ES-I3 (cell line): ENCODE results near the gene ORAI3.
A peak's percentile ranks its signal among the peaks of the same experiment; 100 is the strongest.

ENCODE experiments used
- H3K36me3 ChIP-seq: 2 replicates; pipeline ENCODE4 v1.6.1; 2013; ENCODE audit warnings: mild to moderate bottlenecking, low read length, control low read depth, moderate library complexity; ENCODE audit not compliant: insufficient read depth
- H3K4me1 ChIP-seq: 2 replicates; pipeline ENCODE4 v1.6.1; 2013; ENCODE audit warnings: mild to moderate bottlenecking, control low read depth, low read length; ENCODE audit not compliant: insufficient read depth
- H3K9ac ChIP-seq: 2 replicates; pipeline ENCODE4 v1.6.1; 2013; ENCODE audit warnings: low read depth, mild to moderate bottlenecking, low read length, moderate library complexity
- H3K9me3 ChIP-seq: 2 replicates; pipeline ENCODE4 v1.6.1; 2013; ENCODE audit warnings: mild to moderate bottlenecking, low read length, moderate library complexity; ENCODE audit not compliant: control insufficient read depth, insufficient read depth

Gene ORAI3

GRCh38 chr16:30992931-30993816 lies 44.3 kb downstream of the ORAI3 start:
- peaks cover 4% of the 10 kb centered on the region; the same call in 1 of the 2 replicates for H3K4me1 ChIP-seq

GRCh38 chr16:30995927-30996323 lies 47.1 kb downstream of the ORAI3 start:
- Histone ChIP-seq H3K9ac (peak overlapping the region; percentile 70; the same call in 1 of the 2 replicates), H3K36me3 (no peaks in the 10 kb centered on the region), H3K9me3 (no peaks in the 10 kb centered on the region), H3K4me1 (peaks cover 18% of the 10 kb centered on the region; the same call in 1 of the 2 replicates)

More at GRCh38 chr16:30992931-30993816, 44.3 kb downstream of the ORAI3 start:
- Histone ChIP-seq H3K36me3 (no peaks in the 10 kb centered on the region), H3K9ac (no peak overlapping the region), H3K9me3 (no peaks in the 10 kb centered on the region)

- H3K9ac ChIP-seq, result peak overlapping the region; percentile 70
- no peaks in the 10 kb centered on the region for H3K9me3 ChIP-seq
- H3K4me1 ChIP-seq, result peaks cover 18% of the 10 kb centered on the region; the same call in 1 of the 2 replicates
These were observed 47.6 kb downstream of the ORAI3 start for GRCh38 chr16:30996324-30996984.

GRCh38 chr16:30996985-30997724 lies 48.3 kb downstream of the ORAI3 start:
- Histone ChIP-seq H3K36me3 (no peaks in the 10 kb centered on the region), H3K9ac (peak overlapping the region; percentile 70), H3K9me3 (no peaks in the 10 kb centered on the region), H3K4me1 (peaks cover 18% of the 10 kb centered on the region; the same call in 1 of the 2 replicates)

More at GRCh38 chr16:30996324-30996984, 47.6 kb downstream of the ORAI3 start:
- H3K36me3 ChIP-seq, result no peaks in the 10 kb centered on the region

GRCh38 chr16:30997725-30998711 lies 49.1 kb downstream of the ORAI3 start:
- H3K9ac ChIP-seq, result peak overlapping the region; percentile 52
- no peaks in the 10 kb centered on the region for H3K9me3 ChIP-seq
- peaks cover 18% of the 10 kb centered on the region; the same call in 1 of the 2 replicates for H3K4me1 ChIP-seq
- H3K36me3 ChIP-seq, result no peaks in the 10 kb centered on the region

- no peaks in the 10 kb centered on the region for H3K36me3 ChIP-seq
- H3K9ac ChIP-seq, result no peak overlapping the region
- H3K9me3 ChIP-seq, result no peaks in the 10 kb centered on the region
- peaks cover 18% of the 10 kb centered on the region; the same call in 1 of the 2 replicates for H3K4me1 ChIP-seq
These were observed 50.2 kb downstream of the ORAI3 start for GRCh38 chr16:30998852-30999761.

GRCh38 chr16:31000671-31001382 lies 52.0 kb downstream of the ORAI3 start:
- Histone ChIP-seq H3K36me3 (no peaks in the 10 kb centered on the region), H3K4me1 (peaks cover 19% of the 10 kb centered on the region; the same call in 1 of the 2 replicates), H3K9ac (no peak overlapping the region), H3K9me3 (no peaks in the 10 kb centered on the region)

GRCh38 chr16:31001507-31002249 lies 52.8 kb downstream of the ORAI3 start:
- no peaks in the 10 kb centered on the region for H3K36me3 ChIP-seq
- peaks cover 26% of the 10 kb centered on the region; the same call in 1 of the 2 replicates for H3K4me1 ChIP-seq
- no peak overlapping the region for H3K9ac ChIP-seq
- H3K9me3 ChIP-seq, result no peaks in the 10 kb centered on the region

- Histone ChIP-seq H3K9ac (no peak overlapping the region), H3K9me3 (no peaks in the 10 kb centered on the region), H3K4me1 (peaks cover 27% of the 10 kb centered on the region; the same call in 1 of the 2 replicates), H3K36me3 (no peaks in the 10 kb centered on the region)
These were observed 53.4 kb downstream of the ORAI3 start for GRCh38 chr16:31002250-31002700.

GRCh38 chr16:31002862-31003341 lies 54.0 kb downstream of the ORAI3 start:
- H3K4me1 ChIP-seq, result peaks cover 32% of the 10 kb centered on the region; the same call in 1 of the 2 replicates
- H3K9me3 ChIP-seq, result no peaks in the 10 kb centered on the region
- no peaks in the 10 kb centered on the region for H3K36me3 ChIP-seq
- no peak overlapping the region for H3K9ac ChIP-seq

GRCh38 chr16:31003744-31004143 lies 54.9 kb downstream of the ORAI3 start:
- Histone ChIP-seq H3K4me1 (peaks cover 25% of the 10 kb centered on the region; the same call in 1 of the 2 replicates), H3K9ac (no peak overlapping the region), H3K9me3 (no peaks in the 10 kb centered on the region), H3K36me3 (no peaks in the 10 kb centered on the region)
